ENCODE results near the gene IGF2R. TPM values are rescaled to one million over a fixed set of nuclear protein-coding genes. Genes with fewer than 3 reads are reported as not detected.

IGF2R gene
- polyA plus RNA-seq, 3 donors from 2014 or later: 17.2 to 54.9 (median 21.4) TPM

DNA sequence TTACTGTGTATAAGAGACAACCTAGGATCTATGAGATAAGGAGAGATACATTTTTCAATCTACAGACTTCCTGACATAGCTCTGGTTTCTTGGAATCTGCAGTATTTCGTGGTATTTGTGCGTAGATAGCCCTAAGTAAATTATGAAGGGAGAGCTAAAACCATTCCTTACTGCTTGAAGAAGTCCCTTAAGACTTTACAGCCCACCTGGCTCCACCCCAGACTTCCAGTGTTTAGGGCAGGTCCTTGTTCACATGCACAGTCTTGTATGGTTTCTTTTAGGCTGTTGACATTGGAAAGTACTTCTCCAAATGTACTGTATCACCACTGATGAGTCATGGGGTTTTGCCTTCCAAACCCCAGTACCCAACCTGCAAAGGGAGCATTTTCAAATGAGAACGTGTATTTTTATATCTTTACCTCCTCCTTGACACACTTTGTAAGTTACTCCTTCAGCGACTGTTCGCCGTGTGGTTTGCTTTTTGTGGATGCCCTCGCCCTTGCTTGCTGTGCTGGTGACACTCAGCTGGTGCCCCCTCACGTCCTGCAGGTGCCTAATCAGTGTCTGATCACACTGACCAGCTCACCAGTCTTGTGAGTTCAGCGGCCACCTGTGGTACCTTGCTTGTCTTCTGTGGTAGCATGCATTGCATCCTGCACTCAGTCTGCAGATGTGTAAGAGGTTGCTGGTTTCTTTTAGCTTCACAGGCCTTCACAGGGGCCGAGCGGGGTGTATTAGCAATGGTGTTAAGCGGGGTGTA lies 73.3 kb downstream of the IGF2R start:
- H3K36me3 Mint-ChIP-seq: peaks cover 5 to 75% (median 35%) of the 10 kb centered on the region in 3 donors
- H3K27ac Mint-ChIP-seq: peak overlapping the region in 5 of 6 donors; percentile 40 to 79 (median 75)
- H3K27me3 Mint-ChIP-seq (ENCODE audit: low read depth in 3 of 3): peaks cover 0 to 2% (median 2%) of the 10 kb centered on the region in 3 donors
- H3K4me1 Mint-ChIP-seq: peaks cover 30 to 73% of the 10 kb centered on the region in 2 donors
- no peak overlapping the region for H3K4me3 Mint-ChIP-seq
- DNase-seq: no peak
- H3K9me3 Mint-ChIP-seq: no peaks in the 10 kb centered on the region

DNA sequence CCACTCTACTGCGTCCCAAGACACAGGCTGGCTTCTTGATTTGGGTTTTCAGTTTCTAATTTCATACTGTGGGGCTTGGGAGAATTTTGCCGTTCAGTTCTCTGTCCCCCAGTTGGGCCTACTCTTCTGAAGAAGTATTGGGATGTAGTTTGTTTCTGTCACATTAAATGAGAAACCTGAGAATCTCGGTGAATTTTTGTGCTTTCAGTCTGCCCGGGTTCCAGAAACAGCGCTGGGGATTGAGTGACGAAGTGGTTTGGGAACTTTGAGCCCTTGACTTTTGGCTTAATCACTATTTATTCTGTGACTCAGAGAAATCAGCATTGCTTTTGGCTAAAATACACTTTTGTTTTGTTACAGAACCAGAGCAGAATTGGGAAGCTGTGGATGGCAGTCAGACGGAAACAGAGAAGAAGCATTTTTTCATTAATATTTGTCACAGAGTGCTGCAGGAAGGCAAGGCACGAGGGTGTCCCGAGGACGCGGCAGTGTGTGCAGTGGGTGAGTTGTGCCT lies 74.0 kb downstream of the IGF2R start:
- Mint-ChIP-seq H3K27ac (peak overlapping the region in 4 of 6 donors; percentile 15 to 49 (median 42)), H3K36me3 (peaks cover 5 to 79% (median 41%) of the 10 kb centered on the region in 3 donors), H3K27me3 (ENCODE audit: low read depth in 3 of 3) (peaks cover 0 to 2% (median 2%) of the 10 kb centered on the region in 3 donors), H3K4me1 (peaks cover 30 to 68% of the 10 kb centered on the region in 2 donors), H3K4me3 (no peak overlapping the region), H3K9me3 (no peaks in the 10 kb centered on the region)
- DNase-seq: no peak

DNA sequence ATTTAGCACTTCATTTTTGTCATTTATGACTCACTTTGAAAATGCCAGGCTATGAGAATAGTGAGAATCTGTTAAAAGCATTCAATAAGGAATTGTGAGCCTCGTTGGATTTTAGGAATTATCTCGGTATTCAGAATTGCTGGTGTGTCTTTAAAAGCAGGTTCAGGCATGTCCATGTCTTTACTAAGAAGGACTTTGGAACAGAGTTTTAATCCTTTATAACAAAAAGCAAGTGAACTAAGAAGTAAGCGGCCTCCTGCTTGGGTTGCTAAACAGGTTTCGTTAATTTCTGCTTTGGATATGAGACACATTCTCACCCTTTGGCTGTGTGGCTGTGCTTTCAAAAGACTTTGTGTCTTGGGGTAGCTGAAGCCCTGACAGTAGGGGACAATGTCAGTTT lies 74.9 kb downstream of the IGF2R start:
- peaks cover 24 to 58% of the 10 kb centered on the region in 2 donors for H3K4me1 Mint-ChIP-seq
- H3K36me3 Mint-ChIP-seq: peaks cover 8 to 88% (median 42%) of the 10 kb centered on the region in 3 donors
- H3K4me3 Mint-ChIP-seq: no peak overlapping the region
- H3K9me3 Mint-ChIP-seq: no peaks in the 10 kb centered on the region
- peak overlapping the region in 2 of 6 donors; percentile 31 to 49 for H3K27ac Mint-ChIP-seq
- H3K27me3 Mint-ChIP-seq (ENCODE audit: low read depth in 3 of 3): peaks cover 0 to 4% (median 0%) of the 10 kb centered on the region in 3 donors
- DNase-seq: no peak

DNA sequence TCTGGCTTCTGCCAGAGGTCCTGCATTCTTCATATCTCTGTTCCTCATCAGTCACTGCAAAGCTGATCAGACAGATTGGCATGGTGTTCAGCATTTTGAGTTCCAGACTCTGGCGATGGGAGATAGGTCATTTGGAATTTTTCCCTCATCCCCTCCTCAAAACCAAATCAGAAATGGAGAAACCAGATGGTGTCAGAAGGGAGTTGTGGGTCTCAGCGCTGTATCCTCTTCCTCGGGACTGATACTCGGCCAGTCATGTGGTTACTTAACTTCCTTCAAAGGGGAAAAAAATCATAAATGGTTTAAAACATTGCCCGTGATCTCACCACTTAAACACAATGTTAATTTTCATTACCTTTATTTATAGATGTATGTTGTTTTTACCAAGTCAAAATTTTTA lies 75.8 kb downstream of the IGF2R start:
- Mint-ChIP-seq H3K36me3 (peaks cover 9 to 93% (median 45%) of the 10 kb centered on the region in 3 donors), H3K27ac (peak overlapping the region in 2 of 6 donors; percentile 49 to 52)

DNA sequence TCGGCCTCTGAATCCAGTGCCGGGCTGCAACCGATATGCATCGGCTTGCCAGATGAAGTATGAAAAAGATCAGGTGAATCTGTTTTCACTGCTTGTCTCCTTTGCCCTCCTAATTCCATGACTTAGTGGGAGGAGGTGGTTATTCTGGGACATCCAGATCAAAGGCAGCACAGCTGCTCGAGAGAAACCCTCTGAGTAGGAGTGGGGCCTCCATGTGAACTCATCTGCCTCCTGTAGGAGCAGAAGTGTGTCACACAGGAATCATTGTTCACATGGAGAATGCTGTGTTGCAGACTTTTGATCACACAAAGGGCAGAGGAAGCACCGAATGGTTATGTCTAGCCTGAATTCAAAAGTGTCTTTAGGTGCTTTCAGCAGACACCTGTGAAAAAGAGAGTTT lies 79.6 kb downstream of the IGF2R start:
- no peak for DNase-seq
- H3K4me1 Mint-ChIP-seq: peaks cover 26 to 44% of the 10 kb centered on the region in 2 donors
- no peak overlapping the region for H3K27ac Mint-ChIP-seq
- no peak overlapping the region for H3K4me3 Mint-ChIP-seq
- no peaks in the 10 kb centered on the region for H3K9me3 Mint-ChIP-seq
- peaks cover 0 to 5% (median 0%) of the 10 kb centered on the region in 3 donors for H3K27me3 Mint-ChIP-seq (ENCODE audit: low read depth in 3 of 3)
- peaks cover 34 to 87% (median 49%) of the 10 kb centered on the region in 3 donors for H3K36me3 Mint-ChIP-seq

More for the DNA sequence above, 75.8 kb downstream of the IGF2R start:
- Mint-ChIP-seq H3K4me3 (no peak overlapping the region), H3K4me1 (peaks cover 23 to 54% of the 10 kb centered on the region in 2 donors), H3K27me3 (ENCODE audit: low read depth in 3 of 3) (peaks cover 0 to 5% (median 0%) of the 10 kb centered on the region in 3 donors), H3K9me3 (no peaks in the 10 kb centered on the region)
- DNase-seq: no peak

DNA sequence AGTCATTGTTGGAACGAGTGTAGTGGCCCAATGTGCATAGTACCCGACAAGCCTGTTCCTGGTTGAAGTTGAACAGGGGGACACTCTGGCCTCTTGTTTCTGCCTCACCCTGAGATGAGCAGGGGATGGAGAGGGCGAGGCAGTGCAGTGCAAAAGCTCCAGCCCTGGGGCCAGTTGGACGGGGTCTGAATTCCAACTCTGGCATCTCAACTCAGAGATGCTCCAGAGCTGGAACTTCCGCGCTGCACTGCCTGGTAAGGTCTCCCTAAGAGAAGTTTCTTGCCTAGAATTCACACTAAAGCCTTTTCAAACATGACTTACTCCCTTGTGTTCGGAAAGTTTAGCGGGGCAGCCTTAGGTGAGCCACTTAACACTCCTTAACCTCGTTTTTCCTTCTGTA lies 80.5 kb downstream of the IGF2R start:
- Mint-ChIP-seq H3K27ac (peak overlapping the region in 2 of 6 donors; percentile 10 to 36), H3K36me3 (peaks cover 32 to 87% (median 51%) of the 10 kb centered on the region in 3 donors), H3K9me3 (no peaks in the 10 kb centered on the region), H3K27me3 (ENCODE audit: low read depth in 3 of 3) (peaks cover 0 to 5% (median 0%) of the 10 kb centered on the region in 3 donors), H3K4me1 (peaks cover 27 to 49% of the 10 kb centered on the region in 2 donors), H3K4me3 (no peak overlapping the region)
- no peak for DNase-seq

DNA sequence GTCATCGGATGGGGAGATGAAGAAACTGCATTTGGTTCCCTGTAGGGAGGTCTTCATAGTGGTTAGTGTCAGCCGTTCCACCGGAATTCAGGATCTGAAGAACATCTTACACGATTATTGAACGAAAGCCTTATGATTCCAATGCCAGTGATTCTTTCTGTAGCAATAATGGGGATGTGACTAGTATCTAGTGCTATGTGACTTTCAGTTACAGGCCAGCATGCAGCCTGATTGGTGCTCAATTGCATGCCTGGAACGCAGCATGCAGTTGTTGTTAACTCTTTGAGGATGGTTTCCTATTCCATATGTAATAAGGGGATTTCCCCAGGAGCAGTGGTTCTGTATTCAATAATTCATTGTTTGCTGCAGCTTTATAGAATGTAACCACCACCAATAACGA lies 81.1 kb downstream of the IGF2R start:
- Mint-ChIP-seq H3K4me3 (no peak overlapping the region), H3K4me1 (peaks cover 29 to 47% of the 10 kb centered on the region in 2 donors), H3K27me3 (ENCODE audit: low read depth in 3 of 3) (peaks cover 0 to 5% (median 2%) of the 10 kb centered on the region in 3 donors), H3K27ac (peak overlapping the region in 2 of 6 donors; percentile 4 to 53), H3K36me3 (peaks cover 29 to 87% (median 44%) of the 10 kb centered on the region in 3 donors), H3K9me3 (no peaks in the 10 kb centered on the region)
- no peak for DNase-seq

DNA sequence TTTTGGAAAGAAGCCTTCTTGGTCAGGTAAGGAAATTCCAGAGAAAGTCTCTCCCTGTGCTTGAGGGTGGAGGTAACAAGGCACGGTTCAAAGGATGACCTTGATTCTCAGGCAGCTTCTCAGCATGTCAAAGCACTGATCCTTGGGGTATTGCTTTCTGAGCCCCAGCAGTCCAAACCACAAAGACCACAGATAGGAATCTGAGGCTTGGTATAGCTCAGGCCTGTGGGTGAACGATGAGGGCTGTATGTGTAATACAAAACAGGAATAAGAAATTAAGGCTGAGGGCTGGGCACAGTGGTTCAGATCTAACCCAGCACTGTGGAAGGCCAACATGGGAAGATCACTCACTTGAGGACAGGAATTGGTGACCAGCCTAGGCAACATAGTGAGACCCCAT lies 82.5 kb downstream of the IGF2R start:
- H3K4me3 Mint-ChIP-seq: peak overlapping the region in 1 of 5 donors; percentile 7
- peak overlapping the region in 5 of 6 donors; percentile 29 to 76 (median 43) for H3K27ac Mint-ChIP-seq
- peaks cover 30 to 48% of the 10 kb centered on the region in 2 donors for H3K4me1 Mint-ChIP-seq
- peak in 2 of 3 donors; percentile 15 to 21 for DNase-seq
- H3K36me3 Mint-ChIP-seq: peaks cover 30 to 79% (median 38%) of the 10 kb centered on the region in 3 donors
- peaks cover under 1 to 7% (median 2%) of the 10 kb centered on the region in 3 donors for H3K27me3 Mint-ChIP-seq (ENCODE audit: low read depth in 3 of 3)
- no peaks in the 10 kb centered on the region for H3K9me3 Mint-ChIP-seq

DNA sequence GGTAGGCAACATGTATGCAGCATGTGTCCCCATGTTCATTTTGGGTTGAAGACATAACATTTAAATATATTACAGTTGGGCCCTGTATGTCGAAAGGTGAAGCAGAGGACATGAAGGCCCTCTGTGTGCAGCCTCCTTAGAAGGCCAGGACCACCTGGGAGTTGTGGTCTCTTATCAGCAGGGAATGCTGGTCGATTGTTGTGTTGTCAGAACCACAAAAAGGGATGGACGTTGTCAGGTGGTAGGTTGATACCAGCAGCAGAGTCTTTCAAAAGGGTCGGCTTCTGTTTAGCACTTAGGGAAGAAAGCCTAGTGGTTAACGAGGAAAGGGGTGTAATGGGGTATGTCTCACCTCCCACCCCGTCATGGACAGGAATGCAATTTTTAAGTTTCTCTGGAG lies 85.4 kb downstream of the IGF2R start:
- Mint-ChIP-seq H3K27ac (peak overlapping the region in 3 of 6 donors; percentile 39 to 57 (median 49)), H3K27me3 (ENCODE audit: low read depth in 3 of 3) (peaks cover 2 to 5% (median 2%) of the 10 kb centered on the region in 3 donors), H3K4me3 (no peak overlapping the region), H3K9me3 (no peaks in the 10 kb centered on the region), H3K4me1 (peaks cover 40 to 66% of the 10 kb centered on the region in 2 donors), H3K36me3 (peaks cover 34 to 78% (median 39%) of the 10 kb centered on the region in 3 donors)
- DNase-seq: no peak

DNA sequence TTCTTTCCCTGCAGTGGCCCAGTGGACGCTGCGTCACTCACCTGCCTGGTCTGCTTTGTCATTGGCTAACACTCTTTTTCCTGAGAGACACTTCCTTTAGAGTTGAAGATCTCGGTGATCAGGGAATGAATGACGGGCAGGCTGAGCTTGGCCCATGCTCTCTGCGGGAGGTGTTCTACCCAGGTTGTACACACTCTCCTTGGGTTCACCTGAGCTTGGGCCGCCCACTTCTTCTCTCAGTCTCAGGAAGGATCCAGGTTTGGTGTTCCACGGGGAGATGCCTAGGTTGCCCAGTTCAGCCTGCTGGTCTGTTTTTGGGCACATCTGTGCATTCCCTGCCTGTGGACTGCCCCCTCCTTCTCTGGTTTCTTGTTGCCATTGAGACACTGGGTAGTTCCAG lies 86.0 kb downstream of the IGF2R start:
- H3K36me3 Mint-ChIP-seq: peaks cover 34 to 78% (median 39%) of the 10 kb centered on the region in 3 donors
- peaks cover 2 to 5% (median 2%) of the 10 kb centered on the region in 3 donors for H3K27me3 Mint-ChIP-seq (ENCODE audit: low read depth in 3 of 3)
- no peak for DNase-seq
- peaks cover 36 to 61% of the 10 kb centered on the region in 2 donors for H3K4me1 Mint-ChIP-seq
- no peak overlapping the region for H3K27ac Mint-ChIP-seq
- H3K9me3 Mint-ChIP-seq: no peaks in the 10 kb centered on the region
- no peak overlapping the region for H3K4me3 Mint-ChIP-seq

DNA sequence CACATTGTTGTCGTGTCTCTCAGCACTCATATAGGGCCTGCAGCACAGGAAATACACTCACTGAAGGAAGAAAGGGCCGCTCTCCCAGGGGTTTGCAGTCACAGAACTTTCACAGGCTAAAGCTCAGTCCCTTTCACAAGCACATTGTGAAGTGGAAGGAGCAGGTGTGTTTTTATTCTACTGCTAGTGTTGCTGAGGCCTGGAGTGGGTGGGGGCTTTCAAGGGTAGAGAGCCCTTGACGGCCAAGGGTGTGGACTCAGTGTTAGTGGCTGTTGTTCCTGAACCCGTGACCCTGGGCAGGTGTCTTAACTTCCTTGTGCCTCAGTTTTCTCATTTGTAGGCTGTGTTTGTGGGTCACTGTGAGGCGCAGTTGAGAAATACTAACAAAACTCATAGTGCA lies 86.5 kb downstream of the IGF2R start:
- Mint-ChIP-seq H3K4me1 (peaks cover 32 to 59% of the 10 kb centered on the region in 2 donors), H3K9me3 (no peaks in the 10 kb centered on the region), H3K36me3 (peaks cover 33 to 74% (median 40%) of the 10 kb centered on the region in 3 donors), H3K27ac (no peak overlapping the region), H3K27me3 (ENCODE audit: low read depth in 3 of 3) (peaks cover 2 to 5% (median 2%) of the 10 kb centered on the region in 3 donors), H3K4me3 (no peak overlapping the region)
- no peak for DNase-seq

DNA sequence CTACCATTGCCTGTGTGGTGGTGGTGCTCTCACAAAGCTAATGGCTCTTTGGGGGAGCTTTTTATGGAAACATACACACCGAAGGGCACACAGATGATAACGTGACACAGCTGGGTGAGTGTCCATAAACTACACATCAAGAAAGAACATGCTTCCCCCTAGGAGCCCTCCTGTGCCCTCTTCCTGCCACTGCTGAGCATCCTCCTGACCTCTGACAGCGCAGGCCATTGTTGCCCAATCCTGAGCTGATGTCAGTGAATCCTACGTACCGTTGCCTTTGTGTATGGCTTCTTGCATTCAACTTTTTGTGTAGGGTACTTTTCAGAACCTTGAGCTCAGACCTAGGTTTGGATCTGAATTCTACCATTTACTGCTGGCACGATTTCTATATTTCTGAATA lies 86.9 kb downstream of the IGF2R start:
- peaks cover 28 to 55% of the 10 kb centered on the region in 2 donors for H3K4me1 Mint-ChIP-seq
- H3K27me3 Mint-ChIP-seq (ENCODE audit: low read depth in 3 of 3): peaks cover 2 to 5% (median 2%) of the 10 kb centered on the region in 3 donors
- no peak for DNase-seq
- H3K4me3 Mint-ChIP-seq: no peak overlapping the region
- no peaks in the 10 kb centered on the region for H3K9me3 Mint-ChIP-seq
- peak overlapping the region in 3 of 6 donors; percentile 21 to 71 (median 61) for H3K27ac Mint-ChIP-seq
- peaks cover 31 to 74% (median 40%) of the 10 kb centered on the region in 3 donors for H3K36me3 Mint-ChIP-seq

DNA sequence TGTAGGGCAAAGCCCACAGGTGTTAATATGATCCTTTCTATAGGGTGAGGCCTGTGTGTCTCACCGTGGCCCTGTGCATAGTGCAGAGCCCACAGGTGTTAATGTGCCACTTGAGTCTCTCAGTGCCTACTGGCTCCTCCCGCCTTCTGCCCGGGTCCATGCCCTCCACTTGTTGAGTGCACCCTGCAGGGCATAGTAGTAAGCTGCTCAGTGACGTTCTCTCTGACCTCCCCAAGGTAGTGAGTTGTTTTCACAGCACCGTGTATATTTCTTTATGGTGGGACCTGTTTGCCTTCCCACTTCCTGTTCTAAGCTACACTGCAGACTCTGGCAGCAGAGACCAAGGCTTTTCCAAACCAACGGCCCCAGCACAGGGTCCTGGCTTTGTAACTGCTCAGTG lies 88.2 kb downstream of the IGF2R start:
- Mint-ChIP-seq H3K4me1 (peaks cover 18 to 42% of the 10 kb centered on the region in 2 donors), H3K4me3 (no peak overlapping the region), H3K27me3 (ENCODE audit: low read depth in 3 of 3) (peaks cover 2 to 5% (median 2%) of the 10 kb centered on the region in 3 donors), H3K27ac (peak overlapping the region; percentile 29 to 86 (median 63)), H3K36me3 (peaks cover 27 to 74% (median 41%) of the 10 kb centered on the region in 3 donors), H3K9me3 (no peaks in the 10 kb centered on the region)
- no peak for DNase-seq

All from immature natural killer cell (primary cell).